NCI-H146 (cell line): ENCODE measurements around the gene NANS.
"Not testable (repeated sequence)": the region's sequence is repeated elsewhere in the genome, so short reads cannot be mapped to it uniquely, and the experiment has no call there.

Experiments
- DNase-seq: peaks from one replicate; lab custom pipeline; 2025; lab: John Stamatoyannopoulos, UW

The NANS gene

DNA sequence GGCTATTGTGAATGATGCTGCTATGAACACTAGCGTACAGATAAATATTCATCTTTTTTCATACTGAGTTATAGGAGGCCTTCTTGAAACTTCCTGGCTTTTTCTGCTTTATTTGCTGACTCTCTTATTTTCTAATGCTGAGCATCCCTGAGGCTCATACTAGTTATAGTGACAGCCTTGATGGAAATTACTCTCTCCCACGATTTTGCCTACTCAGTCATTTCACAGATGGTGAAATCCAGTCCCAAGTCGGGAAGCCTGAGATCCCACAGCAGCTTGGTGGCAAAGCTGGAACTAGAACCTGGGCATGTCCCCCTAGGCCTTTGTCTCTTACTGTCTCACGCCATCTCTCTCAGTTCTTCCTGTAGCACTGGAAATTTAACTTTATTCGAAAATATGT lies 22.4 kb downstream of the NANS start:
- DNase-seq: no peak

DNA sequence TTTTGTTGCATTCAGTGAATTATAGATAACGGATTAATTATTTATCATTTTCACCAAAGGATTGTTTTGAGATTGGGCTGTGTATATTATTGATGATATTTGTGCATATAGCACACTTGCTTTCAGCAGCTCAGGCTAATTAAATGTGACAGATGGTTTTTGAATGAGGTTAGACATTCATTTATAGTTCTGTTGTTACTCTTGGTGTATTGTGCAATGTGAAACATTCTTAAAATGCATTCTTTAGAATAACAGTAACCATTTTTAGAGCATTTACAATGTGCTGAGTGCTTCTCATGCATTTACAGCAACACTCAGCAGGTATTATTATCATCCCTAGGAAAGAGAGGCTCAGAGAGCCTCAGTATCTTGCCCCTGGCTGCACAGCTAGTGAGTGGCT lies 23.8 kb downstream of the NANS start:
- no peak for DNase-seq

DNA sequence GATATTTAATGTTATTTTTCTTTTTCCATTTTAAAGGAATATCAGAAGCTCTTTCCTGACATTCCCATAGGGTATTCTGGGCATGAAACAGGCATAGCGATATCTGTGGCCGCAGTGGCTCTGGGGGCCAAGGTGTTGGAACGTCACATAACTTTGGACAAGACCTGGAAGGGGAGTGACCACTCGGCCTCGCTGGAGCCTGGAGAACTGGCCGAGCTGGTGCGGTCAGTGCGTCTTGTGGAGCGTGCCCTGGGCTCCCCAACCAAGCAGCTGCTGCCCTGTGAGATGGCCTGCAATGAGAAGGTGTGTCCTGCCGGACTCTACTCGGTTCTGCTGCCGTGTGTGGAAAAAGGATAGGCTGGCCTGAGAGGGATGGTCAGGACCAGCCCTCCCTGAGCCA lies 24.2 kb downstream of the NANS start:
- DNase-seq: no peak

DNA sequence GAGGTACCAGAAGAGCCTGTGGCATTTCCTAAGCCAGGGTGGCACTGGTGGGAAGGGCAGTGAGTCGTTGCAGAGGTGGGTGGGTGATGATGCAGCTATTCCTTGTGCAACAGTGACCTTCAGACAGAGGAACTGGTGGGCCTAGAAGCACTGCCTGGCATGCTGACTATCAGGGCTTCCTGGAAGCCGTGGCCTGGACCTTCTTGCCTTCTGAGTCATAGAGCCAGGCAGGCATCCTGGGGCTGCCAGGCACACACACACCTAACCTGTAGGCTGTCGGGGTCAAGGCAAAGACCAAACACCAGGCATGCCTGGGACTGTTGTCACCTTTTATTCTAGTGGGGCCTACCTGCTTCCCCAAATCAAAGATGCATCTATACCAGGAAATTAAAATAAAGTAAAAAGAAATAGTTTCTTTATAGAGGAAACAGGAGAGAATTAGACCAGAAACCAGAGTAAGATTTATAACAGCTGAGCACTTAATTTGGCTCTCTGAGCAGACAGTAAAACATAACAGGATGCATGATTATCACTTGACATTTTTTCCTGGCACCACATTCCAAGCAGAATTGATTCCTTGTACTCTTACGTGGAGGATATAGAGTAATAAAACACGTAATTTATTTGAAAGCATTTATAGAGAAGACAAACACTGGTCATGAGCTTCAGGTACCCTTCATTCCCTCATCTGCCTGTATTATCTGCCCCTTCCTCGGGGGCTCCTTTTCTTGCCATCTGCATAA lies 25.1 kb downstream of the NANS start:
- no peak for DNase-seq

DNA sequence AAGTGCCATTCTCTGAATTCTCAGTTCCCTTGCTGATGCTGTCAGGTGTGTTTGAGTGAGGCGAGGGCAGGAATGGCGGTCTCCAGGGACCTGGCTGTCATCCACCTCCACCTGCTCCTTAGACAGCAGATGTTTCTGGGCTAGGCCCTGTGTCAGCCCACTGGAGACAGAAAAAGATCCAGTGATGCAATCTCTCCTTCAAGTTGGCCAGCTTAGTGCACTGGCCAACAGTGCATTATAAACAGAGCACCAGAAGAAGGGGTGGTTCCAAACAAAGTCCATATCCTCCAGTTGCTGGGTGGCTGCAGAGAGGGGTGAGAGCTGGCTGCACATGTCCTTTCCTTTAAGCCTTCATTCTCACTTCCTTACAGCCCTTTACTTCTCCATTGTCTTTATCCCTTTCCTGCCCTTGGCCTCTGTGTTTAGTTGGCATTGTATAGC lies 26.5 kb downstream of the NANS start:
- DNase-seq: no peak

DNA sequence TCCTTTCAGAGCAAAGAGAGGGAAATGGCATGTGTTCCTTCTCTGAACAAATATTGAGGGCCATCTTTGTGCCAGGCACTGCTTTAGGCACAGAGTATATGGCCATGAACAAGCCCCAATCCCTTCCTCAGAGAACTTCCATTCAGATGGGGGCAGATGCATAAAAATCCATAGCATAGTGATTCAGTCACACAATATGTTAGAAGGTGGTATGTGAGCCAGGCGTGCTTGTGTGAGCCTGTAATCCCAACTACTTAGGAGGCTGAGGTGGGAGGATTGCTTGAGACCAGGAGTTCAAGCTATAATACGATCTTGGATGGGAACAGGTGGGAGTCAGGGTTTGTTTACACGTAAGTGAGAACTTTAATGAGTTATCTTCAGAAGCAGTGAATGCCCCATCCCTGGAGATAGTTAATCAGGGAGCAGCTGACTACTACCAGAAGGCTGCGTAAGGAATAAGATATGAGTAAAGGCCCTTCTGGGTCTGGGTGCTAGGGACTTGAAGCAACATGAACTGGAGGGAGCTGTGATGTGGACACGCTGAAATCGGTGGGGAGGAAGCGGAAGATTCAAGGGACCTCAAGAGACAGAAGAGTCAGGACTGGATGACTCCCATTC lies 27.1 kb downstream of the NANS start:
- no peak for DNase-seq

DNA sequence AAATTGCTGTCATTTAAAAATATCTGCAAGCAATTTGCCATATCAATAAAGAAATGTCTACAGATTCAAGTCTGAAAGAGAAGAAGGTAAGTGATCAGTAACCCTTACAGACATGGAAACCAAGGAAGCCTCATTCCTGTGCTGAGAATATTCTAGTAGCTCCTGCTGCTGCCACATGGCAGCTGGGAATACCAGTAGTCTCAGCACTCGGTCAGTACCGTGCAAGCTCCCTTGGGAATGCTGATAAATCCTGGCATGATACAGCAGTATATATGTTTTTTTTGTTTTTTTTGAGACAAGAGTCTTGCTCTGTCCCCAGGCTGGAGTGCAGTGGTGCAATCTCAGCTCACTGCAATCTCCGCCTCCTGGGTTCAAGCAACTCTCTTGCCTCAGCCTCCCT lies 27.9 kb downstream of the NANS start:
- DNase-seq: no peak

DNA sequence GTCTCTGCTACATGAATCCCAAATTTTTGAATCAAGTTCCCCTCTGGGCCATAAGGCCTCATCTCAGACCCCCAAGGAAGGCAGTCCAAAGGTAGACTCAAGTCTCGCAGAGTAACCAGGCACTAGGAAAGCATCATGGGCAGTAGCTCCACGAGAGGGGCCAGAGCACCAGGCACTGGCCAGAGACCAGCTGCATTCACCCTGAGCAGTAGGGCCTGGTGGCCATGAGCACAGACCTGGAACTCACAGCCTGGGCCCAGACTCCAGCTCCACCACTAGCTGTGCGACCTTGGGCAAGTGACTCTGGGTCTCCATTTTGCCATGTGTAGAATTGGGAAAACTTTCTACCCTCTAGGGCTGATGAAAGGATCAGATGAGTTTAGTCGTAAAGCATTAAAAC lies 28.5 kb downstream of the NANS start:
- DNase-seq: no peak

DNA sequence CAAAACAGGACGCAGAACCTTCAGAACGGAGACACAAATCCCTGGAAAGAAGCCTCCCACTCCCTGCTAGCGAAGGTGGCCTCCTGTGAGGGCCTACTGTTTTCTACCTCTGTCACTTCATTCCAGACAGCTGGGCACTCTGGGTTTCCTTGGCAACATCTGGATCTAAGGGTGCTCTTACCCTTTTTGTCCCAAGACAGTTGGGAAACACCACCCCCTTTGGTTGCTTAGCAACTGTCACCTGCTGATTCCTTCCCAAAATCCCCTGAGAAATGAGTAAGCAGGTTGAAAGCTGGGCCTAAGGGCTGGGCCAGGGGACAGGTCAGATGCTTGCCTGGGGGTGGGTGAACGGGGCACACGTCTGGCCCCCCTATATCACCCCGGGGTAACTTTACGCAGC lies 29.4 kb downstream of the NANS start:
- no peak for DNase-seq

DNA sequence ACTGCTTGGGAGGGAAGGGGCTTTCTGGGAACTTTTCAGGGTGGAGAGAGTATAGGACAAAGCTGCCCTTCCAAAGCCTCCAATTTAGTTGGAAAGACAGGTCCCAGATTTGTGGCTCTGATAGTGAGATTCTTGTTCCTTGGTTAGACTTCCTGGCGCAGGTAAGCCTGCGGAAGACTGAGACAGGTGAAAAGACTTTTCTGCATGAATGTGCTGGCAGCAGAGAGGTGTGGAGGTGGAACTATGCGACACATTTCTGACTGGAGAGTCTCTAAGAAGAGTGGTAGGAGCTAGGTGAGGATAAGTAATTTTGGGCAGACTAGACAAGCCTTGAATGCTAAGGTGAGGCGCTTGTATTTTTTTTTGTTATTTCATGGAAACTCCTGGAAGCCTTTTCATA lies 29.9 kb downstream of the NANS start:
- DNase-seq: no peak

DNA sequence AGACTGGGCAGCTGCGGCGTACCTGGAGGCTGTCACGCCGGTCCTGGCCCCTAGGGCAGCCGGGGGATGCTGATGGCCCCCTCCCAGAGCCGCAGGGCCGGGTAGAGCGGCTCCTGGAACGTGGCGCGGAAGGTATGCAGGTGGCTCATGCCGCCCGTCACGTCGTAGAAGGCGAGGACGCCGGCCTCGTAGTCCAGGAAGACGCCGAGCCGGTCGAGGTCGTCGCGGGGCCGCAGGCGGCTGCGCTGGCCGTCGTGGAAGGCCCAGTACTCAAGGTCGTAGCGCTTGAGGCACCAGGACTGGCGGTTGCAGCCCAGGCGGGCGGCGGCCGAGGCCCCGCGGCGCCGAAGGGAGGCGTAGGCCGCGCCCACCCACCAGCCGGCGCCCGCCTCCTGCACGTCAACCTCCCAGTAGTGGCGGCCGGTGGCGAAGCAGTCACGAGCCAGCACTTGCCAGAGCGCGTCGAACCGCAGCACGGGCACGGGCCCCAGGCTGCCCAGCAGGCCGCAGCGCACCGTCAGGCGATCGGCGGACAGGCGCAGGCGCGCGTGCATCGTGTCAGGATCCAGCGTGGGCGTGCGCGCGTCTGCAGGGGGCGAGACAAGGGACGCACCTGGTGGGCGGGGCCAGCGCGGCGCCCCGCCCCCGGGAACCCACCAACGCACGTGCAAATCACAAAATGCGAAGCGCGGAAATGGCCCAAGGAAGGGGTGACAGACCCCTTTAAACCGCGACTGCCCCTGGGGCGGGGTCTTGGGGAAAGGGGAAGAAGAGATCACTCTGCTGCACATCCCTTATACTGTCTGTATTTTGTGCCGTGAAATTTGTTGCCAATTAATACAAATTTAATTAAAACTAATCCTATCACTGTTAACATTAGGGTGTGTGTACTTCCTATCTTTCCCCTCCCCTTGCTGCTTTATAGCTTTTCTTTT lies 31.2 kb downstream of the NANS start:
- DNase-seq: no peak

DNA sequence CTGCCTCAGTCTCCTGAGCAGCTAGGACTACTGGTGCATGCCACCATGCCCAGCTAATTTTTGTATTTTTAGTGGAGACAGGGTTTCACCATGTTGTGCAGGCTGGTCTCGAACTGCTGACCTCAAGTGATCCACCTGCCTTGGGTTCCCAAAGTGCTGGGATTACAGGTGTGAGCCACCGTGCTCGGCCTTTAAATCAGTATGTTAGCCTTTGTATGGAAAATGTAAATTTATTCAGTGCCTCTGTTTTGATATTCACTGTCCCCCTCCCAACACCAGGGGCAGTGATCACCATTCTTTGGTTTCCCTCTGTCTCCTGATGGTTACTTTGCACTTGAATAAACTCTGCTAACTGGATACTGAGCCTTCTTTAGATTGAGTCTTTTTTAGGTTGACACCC lies 34.1 kb downstream of the NANS start:
- DNase-seq: not testable (repeated sequence)

DNA sequence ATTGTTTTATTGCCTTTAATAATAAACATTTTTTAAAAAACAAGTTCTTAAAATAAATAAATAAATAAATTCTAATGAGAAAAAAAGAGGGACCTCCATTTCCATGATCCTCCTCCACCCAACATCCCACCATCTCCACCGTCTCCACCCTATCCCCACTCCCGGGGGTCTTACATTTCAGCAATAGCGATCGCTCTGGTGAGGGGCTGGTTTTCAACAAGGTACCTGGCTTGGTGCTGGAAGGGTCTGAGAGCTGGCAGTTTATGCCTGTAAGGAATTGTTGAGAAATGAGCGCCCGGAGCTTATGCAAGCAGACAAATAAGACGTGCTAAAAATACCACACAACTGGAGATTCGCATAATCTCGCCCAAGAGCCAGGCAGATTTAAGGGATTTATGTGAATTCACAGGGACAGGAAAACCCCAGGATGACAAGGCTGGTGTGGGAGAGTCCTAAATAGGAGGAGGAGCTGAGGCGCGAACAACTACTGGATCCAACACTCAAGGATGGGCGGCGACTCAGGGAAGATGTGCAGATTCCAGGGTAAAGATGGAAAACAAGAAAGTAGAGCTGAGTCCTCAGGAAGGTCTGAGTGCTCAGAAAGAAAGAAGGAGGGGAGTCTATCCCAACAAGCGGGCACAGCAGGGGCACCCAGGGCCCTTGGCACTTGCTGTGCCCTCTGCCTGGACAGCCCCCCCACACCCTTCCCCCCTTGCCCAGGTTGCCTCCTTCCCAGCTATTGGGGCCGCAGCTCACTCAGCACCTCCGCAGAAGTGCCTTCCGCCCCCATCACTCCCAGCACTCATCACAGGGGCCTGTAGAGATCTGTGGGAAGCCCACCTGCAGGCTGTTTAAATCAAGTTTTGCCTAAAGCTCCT lies 35.4 kb downstream of the NANS start:
- no peak for DNase-seq

DNA sequence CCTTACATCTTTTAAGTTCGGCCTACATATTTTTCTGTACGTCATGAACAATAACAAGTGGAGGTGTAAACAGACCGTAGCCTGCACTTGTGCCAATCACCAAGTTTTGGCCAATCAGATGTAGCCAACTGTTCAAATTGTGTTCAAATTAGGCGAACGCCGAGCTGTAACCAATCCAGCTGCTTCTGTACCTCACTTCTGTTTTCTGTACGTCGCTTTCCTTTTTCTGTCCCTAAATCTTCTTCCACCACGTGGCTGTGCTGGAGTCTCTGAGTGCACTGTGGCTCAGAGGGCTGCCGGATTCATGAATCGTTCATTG lies 36.0 kb downstream of the NANS start:
- DNase-seq: no peak

DNA sequence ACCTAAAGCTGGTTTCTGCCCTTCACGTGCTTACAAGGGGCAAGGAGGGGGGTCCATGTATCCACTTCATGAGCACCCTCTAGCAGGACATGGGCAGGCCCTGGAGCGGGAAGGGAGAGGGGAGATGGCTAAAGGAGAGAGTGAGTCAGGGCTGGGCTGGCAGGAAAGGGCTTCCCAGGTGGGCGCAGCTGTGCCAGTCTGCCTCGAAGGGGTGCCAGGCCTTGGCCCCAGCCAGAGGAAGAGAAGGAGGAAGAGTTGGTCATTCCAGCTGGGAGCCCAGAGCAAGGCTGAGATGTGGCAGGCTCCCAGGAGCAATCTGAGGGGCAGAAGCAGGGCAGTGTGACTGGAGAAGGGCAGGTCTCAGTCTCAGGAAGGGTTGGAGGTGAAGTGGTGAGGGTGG lies 37.8 kb downstream of the NANS start:
- no peak for DNase-seq

DNA sequence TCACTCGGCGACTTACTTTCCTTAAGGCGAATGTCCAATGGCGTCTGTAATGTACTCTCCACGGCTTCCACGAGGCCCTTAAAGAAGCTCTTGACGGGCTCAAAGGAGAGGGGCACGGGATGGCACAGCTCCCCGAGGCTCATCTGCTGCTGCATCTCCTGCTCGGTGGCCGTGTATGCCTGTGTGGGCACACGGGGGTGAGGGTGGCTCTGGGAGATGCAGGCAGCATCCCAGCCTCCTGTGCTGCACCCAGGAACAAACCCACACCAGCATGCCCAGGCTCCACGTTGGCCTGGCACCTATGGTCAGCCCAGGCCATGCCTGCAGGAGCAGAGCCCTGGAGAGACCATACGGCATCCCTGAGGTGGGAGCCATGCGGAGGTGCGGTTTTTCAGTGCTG lies 38.3 kb downstream of the NANS start:
- no peak for DNase-seq

DNA sequence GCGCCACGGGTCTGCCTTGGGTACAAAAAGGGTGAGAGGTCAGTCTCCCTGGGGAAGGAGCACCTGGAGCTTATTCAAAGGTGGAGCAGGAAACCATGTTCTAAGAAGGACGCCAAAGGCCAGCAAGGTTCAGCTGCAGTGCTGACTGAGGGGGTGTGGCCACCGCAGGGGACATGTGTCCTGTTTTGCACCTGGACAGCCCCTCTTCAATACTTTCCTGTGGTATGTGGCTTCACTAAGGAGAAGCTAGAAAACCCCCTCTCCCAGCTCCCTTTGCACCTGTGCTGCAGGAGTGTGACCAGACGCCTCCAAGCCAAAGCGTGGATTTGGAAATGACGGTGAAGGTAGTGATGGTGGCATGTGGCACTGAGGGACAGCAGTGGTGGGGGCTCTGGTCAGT lies 38.9 kb downstream of the NANS start:
- DNase-seq: peak; percentile 44

DNA sequence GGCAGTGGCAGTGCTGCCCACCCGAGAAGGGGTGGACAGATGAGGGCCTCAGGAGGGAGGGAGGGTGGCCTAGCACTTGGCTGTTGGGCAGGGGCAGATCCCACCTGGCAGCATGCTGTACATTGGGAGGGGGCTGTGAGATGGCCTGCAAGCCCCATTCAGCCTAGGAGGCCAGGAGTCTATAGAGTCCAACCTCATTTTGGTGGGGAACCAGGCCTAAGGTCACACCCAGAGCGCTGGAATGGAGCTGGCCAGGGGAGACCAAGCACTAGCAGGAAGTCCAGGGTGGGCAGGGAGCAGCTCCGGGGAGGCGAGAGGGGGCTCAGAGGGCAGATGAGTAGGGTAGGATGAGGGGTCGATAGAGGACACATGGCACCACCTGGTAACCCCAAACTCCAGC lies 39.6 kb downstream of the NANS start:
- DNase-seq: no peak

DNA sequence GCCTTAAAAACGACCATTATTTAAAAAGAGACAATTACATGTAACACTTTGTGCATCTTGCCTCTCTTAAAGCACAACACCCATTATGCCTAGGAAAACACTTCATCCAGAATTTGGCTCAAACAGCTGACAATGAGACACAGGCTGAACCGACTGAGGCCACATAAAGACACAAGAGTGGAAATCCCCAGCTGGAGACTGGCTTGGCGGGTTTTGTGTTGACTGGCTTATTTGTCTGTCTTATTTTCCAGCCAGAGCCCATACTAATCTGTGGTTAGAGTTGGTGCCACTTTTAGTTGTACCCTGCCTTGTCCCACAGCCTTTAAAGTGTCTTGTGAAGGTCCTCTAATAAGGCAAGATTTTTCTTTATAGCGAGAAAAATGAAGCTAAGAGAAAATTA lies 41.3 kb downstream of the NANS start:
- peak; percentile 7 for DNase-seq

DNA sequence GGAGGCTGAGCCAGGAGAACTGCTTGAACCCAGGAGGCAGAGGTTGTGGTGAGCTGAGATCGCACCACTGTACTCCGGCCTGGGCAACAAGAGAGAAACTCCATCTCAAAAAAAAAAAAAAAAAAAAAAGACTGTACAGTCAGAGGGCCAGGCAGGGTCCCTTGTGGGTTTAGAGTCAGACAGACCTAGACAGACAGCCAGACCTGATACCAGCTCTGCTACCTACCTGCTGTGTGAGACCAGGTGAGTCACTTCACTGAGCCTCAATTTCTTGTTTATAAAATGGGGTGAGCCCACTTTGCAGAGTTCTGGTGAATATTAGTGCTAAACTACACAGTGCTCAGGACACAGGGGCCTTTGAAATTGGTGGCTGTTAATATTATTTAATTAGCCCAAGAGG lies 42.8 kb downstream of the NANS start:
- no peak for DNase-seq

DNA sequence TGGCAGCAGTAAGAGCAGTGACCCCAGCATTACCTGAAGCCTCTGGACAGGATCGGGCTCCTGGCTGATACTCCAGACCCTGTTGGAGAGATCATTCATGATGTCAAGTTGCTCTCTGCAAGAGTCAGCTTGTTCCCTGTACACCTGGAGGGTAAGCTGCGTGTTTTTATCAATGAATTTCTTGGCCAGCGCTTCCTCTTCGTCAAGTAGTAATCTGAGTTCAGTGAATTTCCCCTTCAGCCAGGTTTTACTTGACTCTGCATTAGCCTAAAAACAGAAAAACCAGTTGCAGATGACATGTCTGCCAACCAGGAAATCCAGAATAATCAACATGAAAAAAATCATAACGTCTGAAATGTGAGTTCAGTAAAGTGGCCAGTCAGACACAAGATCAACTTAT lies 43.4 kb downstream of the NANS start:
- no peak for DNase-seq

DNA sequence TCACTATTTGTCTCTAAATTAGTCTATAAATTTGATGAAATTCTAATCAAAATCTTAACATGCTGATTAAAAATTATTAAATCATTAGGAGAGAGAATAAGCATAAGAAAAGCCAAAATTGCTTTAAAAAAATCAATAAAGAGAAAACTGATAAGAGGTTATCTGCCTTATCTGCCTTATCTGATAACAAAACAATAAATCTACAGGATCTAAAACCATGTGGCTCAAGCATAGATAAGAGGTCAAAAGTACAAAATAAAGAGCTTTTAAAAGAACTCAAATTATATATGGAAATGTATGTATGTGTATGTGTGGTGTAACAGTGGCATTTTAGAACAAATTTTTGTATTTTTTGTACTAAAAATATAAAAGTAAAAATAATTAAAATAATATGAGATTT lies 43.9 kb downstream of the NANS start:
- DNase-seq: peak; percentile 34
